Body of pancreas (tissue), 4 donors: Measurements from ENCODE around the gene NUCKS1. TPM values are rescaled to one million over a fixed set of nuclear protein-coding genes. Genes with fewer than 3 reads are reported as not detected.
A peak's percentile ranks its signal among the peaks of the same experiment; 100 is the strongest.

ENCODE experiments used
- ATAC-seq: fragments of 150-250 bp; one replicate; pipeline ENCODE4 v1.9.1; 2016
- DNase-seq, 4 donors: peaks; one replicate each; pipeline ENCODE4 v3.0.0-alpha.2; 2019
- H3K27ac ChIP-seq, 4 donors: fragments of 200-600 bp; sonication (generic); 1 replicate in 3 of 4; 2 replicates in 1 of 4; pipeline versions ENCODE4 v1.5.1 to v1.6.1; 2016 to 2019; ENCODE audit warnings: mild to moderate bottlenecking in 1 of 4, mixed read lengths in 1 of 4, moderate library complexity in 1 of 4
- H3K27me3 ChIP-seq, 2 donors: fragments of 200-600 bp; sonication (generic); one replicate each; pipeline ENCODE4 v1.6.0; 2016; ENCODE audit warnings: mild to moderate bottlenecking in 1 of 2
- H3K36me3 ChIP-seq, 2 donors: fragments of 200-600 bp; sonication (generic); replicated peaks in 1 of 2; 2 replicates each; pipeline ENCODE4 v1.5.1; 2016; ENCODE audit warnings: low read depth in 2 of 2; ENCODE audit not compliant: insufficient read depth in 1 of 2
- H3K4me1 ChIP-seq: fragments of 200-600 bp; sonication (generic); one replicate; pipeline ENCODE4 v1.6.0; 2016
- H3K4me3 ChIP-seq, 2 donors: fragments of 200-600 bp; sonication (generic); 1 replicate in 1 of 2; 2 replicates in 1 of 2; pipeline ENCODE4 v1.5.1; 2016 to 2019
- H3K9me3 ChIP-seq, 3 donors: fragments of 200-600 bp; sonication (generic); 1 replicate in 2 of 3; 2 replicates in 1 of 3; pipeline ENCODE4 v1.5.1; 2016
- POLR2A ChIP-seq, 3 donors: fragments of 450-650 bp; IDR thresholded peaks; one replicate each; pipeline ENCODE4 v1.6.1; 2016; ENCODE audit warnings: antibody characterized with exemption in 3 of 3, mild to moderate bottlenecking in 2 of 3
- WGBS, 2 donors: methylation state at CpG; one replicate each; pipeline ENCODE4 v1.1.5; 2017; 5-methylcytosine and 5-hydroxymethylcytosine counted together
- intact Hi-C: fragments of 100-400 bp; cut with DNase I; formaldehyde crosslinking; loops from one replicate; pipeline ENCODE4 v1.15.1; 2023
- total RNA-seq, 2 donors: library from RNA; depleted of rRNA; stranded (reverse); fragments of >200 nt; gene quantifications; one replicate each; pipeline ENCODE4 v1.1.0, GENCODE V29; 2016
- TF ChIP-seq, protein P1 (sequence below), 7 experiments: fragments of 450-650 bp in 4 of 7; fragments of 200-600 bp in 3 of 7; sonication (generic) in 3 of 7; IDR thresholded peaks; one replicate each; pipeline ENCODE4 v1.5.1; 2016 to 2019; ENCODE audit warnings: antibody characterized with exemption in 7 of 7

The NUCKS1 gene
- total RNA-seq, 2 donors from 2014 or later = 37.6 to 39.2 TPM

- 49 to 60% methylated on average over 8 to 16 of the region's 20 CpGs for WGBS, 2 donors
- peaks cover 15% of the 10 kb centered on the region for H3K4me1 ChIP-seq
- H3K9me3 ChIP-seq = no peaks in the 10 kb centered on the region
- no peak for ATAC-seq
- H3K27me3 ChIP-seq = no peaks in the 10 kb centered on the region
- H3K27ac ChIP-seq = no peak overlapping the region
- no peaks in the 10 kb centered on the region for H3K36me3 ChIP-seq
- intact Hi-C loops = loop anchor here (10.0 kb wide), 1 partner anchor 305 kb away; no protein-coding TSS in a partner anchor
- TF ChIP-seq, protein P1, sequence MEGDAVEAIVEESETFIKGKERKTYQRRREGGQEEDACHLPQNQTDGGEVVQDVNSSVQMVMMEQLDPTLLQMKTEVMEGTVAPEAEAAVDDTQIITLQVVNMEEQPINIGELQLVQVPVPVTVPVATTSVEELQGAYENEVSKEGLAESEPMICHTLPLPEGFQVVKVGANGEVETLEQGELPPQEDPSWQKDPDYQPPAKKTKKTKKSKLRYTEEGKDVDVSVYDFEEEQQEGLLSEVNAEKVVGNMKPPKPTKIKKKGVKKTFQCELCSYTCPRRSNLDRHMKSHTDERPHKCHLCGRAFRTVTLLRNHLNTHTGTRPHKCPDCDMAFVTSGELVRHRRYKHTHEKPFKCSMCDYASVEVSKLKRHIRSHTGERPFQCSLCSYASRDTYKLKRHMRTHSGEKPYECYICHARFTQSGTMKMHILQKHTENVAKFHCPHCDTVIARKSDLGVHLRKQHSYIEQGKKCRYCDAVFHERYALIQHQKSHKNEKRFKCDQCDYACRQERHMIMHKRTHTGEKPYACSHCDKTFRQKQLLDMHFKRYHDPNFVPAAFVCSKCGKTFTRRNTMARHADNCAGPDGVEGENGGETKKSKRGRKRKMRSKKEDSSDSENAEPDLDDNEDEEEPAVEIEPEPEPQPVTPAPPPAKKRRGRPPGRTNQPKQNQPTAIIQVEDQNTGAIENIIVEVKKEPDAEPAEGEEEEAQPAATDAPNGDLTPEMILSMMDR (IDR thresholded peaks at IDR 0.05) = no peak
- no peak for TF ChIP-seq POLR2A (IDR thresholded peaks at IDR 0.05)
- H3K4me3 ChIP-seq = no peak overlapping the region
- peak in 1 of 4 donors; percentile 31 for DNase-seq
Observed at GRCh38 chr1:205669341-205670149, 80.4 kb downstream of the NUCKS1 start.

GRCh38 chr1:205668951-205669340 is 81.0 kb downstream of the NUCKS1 start:
- TF ChIP-seq POLR2A (IDR thresholded peaks at IDR 0.05) = no peak
- TF ChIP-seq, protein P1 (IDR thresholded peaks at IDR 0.05) = no peak
- no peaks in the 10 kb centered on the region for H3K9me3 ChIP-seq
- no peak overlapping the region for H3K4me3 ChIP-seq
- no peak for ATAC-seq
- H3K4me1 ChIP-seq = peaks cover 18% of the 10 kb centered on the region
- intact Hi-C loops = loop anchor here (10.0 kb wide), 1 partner anchor 306 kb away; no protein-coding TSS in a partner anchor
- no peak for DNase-seq
- no peak overlapping the region for H3K27ac ChIP-seq
- no peaks in the 10 kb centered on the region for H3K36me3 ChIP-seq
- H3K27me3 ChIP-seq = no peaks in the 10 kb centered on the region
- WGBS, 2 donors = 71 to 76% methylated on average over 3 to 5 of the region's 5 CpGs

DNA sequence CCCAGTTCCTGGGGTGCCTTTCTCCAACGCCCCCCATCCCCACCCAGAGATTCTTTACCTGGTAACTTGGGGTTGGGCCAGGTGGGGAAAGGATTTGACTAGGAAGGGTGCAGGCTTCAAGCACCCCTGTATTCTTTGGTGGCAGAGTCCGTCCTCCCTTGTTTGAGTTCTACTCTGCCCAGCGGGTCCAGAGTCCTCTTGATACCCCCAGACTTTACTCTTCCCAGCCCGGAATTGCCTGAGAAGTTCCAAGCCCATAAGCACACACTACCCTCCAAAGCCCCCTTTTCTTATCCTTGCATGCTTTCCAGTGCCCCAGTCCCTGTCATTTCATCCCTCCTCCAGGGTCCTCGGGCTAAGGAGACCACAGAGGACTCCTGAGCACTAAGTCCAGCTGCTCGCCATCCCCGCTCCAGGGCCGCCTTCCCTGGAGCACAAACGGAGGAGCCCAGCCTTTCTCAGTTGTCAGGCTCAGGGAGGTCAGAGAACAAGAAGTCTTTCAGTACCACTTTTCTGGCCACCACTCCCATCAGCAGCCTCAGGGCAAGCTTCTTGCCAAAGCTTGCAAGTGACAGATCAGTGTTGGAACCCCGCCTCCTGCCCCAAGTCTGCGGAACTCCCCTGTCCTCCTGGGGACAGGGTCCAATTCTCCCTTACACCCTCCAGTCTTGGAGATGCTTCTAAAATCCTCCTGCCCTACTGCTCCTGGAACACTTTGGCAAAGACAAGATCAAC is 81.9 kb downstream of the NUCKS1 start:
- 76 to 85% methylated on average over 11 of the region's 11 CpGs for WGBS, 2 donors
- intact Hi-C loops = loop anchor here (10.0 kb wide), 1 partner anchor 307 kb away; no protein-coding TSS in a partner anchor
- peaks cover 18% of the 10 kb centered on the region for H3K4me1 ChIP-seq
- ATAC-seq = no peak
- H3K36me3 ChIP-seq = no peaks in the 10 kb centered on the region
- H3K4me3 ChIP-seq = no peak overlapping the region
- no peaks in the 10 kb centered on the region for H3K27me3 ChIP-seq
- no peaks in the 10 kb centered on the region for H3K9me3 ChIP-seq
- no peak for TF ChIP-seq POLR2A (IDR thresholded peaks at IDR 0.05)
- TF ChIP-seq, protein P1 (IDR thresholded peaks at IDR 0.05) = no peak
- no peak overlapping the region for H3K27ac ChIP-seq
- no peak for DNase-seq

GRCh38 chr1:205666372-205667166 is 83.4 kb downstream of the NUCKS1 start:
- Histone ChIP-seq H3K36me3 (no peaks in the 10 kb centered on the region), H3K27ac (no peak overlapping the region), H3K4me1 (peaks cover 18% of the 10 kb centered on the region), H3K27me3 (no peaks in the 10 kb centered on the region), H3K4me3 (no peak overlapping the region), H3K9me3 (no peaks in the 10 kb centered on the region)
- ATAC-seq (no peak), DNase-seq (no peak)
- TF ChIP-seq, protein P1 (IDR thresholded peaks at IDR 0.05) = no peak
- TF ChIP-seq POLR2A (IDR thresholded peaks at IDR 0.05) = no peak
- intact Hi-C loops = loop anchor here (10.0 kb wide), 1 partner anchor 308 kb away; no protein-coding TSS in a partner anchor
- WGBS, 2 donors = 73 to 86% methylated on average over 6 of the region's 6 CpGs
